Keratinocyte (primary cell): Measurements from ENCODE around the gene TTC28.

Experiments used
- CTCF ChIP-seq, 3 experiments: IDR thresholded peaks in 1 of 3; conservative IDR thresholded peaks in 1 of 3; optimal IDR thresholded peaks in 1 of 3; 2 replicates in 2 of 3; 3 replicates in 1 of 3; pipeline versions ENCODE3 to v1.5.1; 2011; ENCODE audit warnings: low read length in 3 of 3, mild to moderate bottlenecking in 3 of 3, moderate library complexity in 2 of 3, control low read depth in 1 of 3, inconsistent platforms in 1 of 3; ENCODE audit not compliant: insufficient read depth in 2 of 3; ENCODE audit errors: extremely low read depth in 1 of 3
- EZH2 ChIP-seq: IDR thresholded peaks from one replicate; pipeline ENCODE4 v1.6.1; 2012; ENCODE audit warnings: inconsistent platforms, mild to moderate bottlenecking, low read length, moderate library complexity

GRCh38 chr22:27995801-27996528, 683.7 kb downstream of the TTC28 start:
- TF ChIP-seq EZH2 = no peak
- TF ChIP-seq CTCF (optimal IDR thresholded peaks at IDR 0.05 in 1 of 3, IDR thresholded peaks at IDR 0.05 in 1 of 3, conservative IDR thresholded peaks at IDR 0.05 in 1 of 3; ENCODE audit: extremely low read depth in 1 of 3, insufficient read depth in 2 of 3, low read length in 3 of 3) = no peak
